NK-92 (cell line): ENCODE data around the gene FAM229B.

Experiments used
- DNase-seq: peaks from one replicate; lab custom pipeline; 2025; ENCODE audit not compliant: unreplicated experiment; lab: John Stamatoyannopoulos, UW

The FAM229B gene

GRCh38 chr6:112141707-112142106 is 54.3 kb downstream of the FAM229B start:
- no peak for DNase-seq

- DNase-seq = no peak
Measured at GRCh38 chr6:112144145-112144926, 56.9 kb downstream of the FAM229B start.

GRCh38 chr6:112145080-112145573 is 57.7 kb downstream of the FAM229B start:
- DNase-seq = no peak

- DNase-seq = no peak
Measured at GRCh38 chr6:112148103-112148502, 60.7 kb downstream of the FAM229B start.

GRCh38 chr6:112149236-112149635 is 61.8 kb downstream of the FAM229B start:
- DNase-seq = no peak

GRCh38 chr6:112149719-112150263 is 62.4 kb downstream of the FAM229B start:
- no peak for DNase-seq

- no peak for DNase-seq
Measured at GRCh38 chr6:112150363-112150762, 63.0 kb downstream of the FAM229B start.
